LNCaP clone FGC (cell line): ENCODE measurements around the gene SASH3.

Experiments
- DNase-seq: peaks from one replicate; pipeline ENCODE4 v3.0.0-alpha.2; 2011; ENCODE audit warnings: low read depth
- H3K4me3 ChIP-seq: 2 replicates; pipeline ENCODE4 v1.5.1; 2011; ENCODE audit warnings: mild to moderate bottlenecking, low read depth, low read length, control low read depth
- CTCF ChIP-seq: IDR thresholded peaks from 2 replicates; pipeline ENCODE4 v1.5.1; 2012; ENCODE audit warnings: mild to moderate bottlenecking; ENCODE audit not compliant: control insufficient read depth, insufficient read depth; ENCODE audit errors: extremely low read depth

The SASH3 gene

GRCh38 chrX:129779747-129780146 is at the start of gene SASH3:
Gene SASH3, plus strand, starts transcription at chrX:129779949. Its CDS starts 149 bp downstream, at chrX:129780098.
- DNase-seq: no peak
- no peak for TF ChIP-seq CTCF
- H3K4me3 ChIP-seq: no peak within 1 kb of the TSS

- no peak overlapping the region for H3K4me3 ChIP-seq
- no peak for DNase-seq
- TF ChIP-seq CTCF: no peak
These were observed 48.5 kb upstream of the SASH3 start for GRCh38 chrX:129731228-129731627.

- no peak overlapping the region for H3K4me3 ChIP-seq
- no peak for TF ChIP-seq CTCF
- DNase-seq: no peak
These were observed 46.9 kb upstream of the SASH3 start for GRCh38 chrX:129732857-129733256.

- DNase-seq: no peak
- no peak overlapping the region for H3K4me3 ChIP-seq
- no peak for TF ChIP-seq CTCF
These were observed 46.4 kb upstream of the SASH3 start for GRCh38 chrX:129733335-129733734.

GRCh38 chrX:129736491-129736890 is 43.3 kb upstream of the SASH3 start:
- DNase-seq: no peak
- no peak for TF ChIP-seq CTCF
- no peak overlapping the region for H3K4me3 ChIP-seq

- no peak for DNase-seq
- TF ChIP-seq CTCF: no peak
These were observed 41.8 kb upstream of the SASH3 start for GRCh38 chrX:129737916-129738315.

GRCh38 chrX:129738466-129739308 is 41.1 kb upstream of the SASH3 start, which contains the start of gene XPNPEP2:
Gene XPNPEP2, plus strand, starts transcription at chrX:129738979. Its CDS starts 235 bp downstream, at chrX:129739214.
- no peak for DNase-seq
- no peak within 1 kb of the TSS for H3K4me3 ChIP-seq

More at GRCh38 chrX:129737916-129738315, 41.8 kb upstream of the SASH3 start:
- H3K4me3 ChIP-seq: no peak overlapping the region

More at GRCh38 chrX:129738466-129739308, 41.1 kb upstream of the SASH3 start, which contains the start of gene XPNPEP2:
- no peak for TF ChIP-seq CTCF
